ENCODE results near the gene KDM6B.
"Not testable (repeated sequence)": the region's sequence is repeated elsewhere in the genome, so short reads cannot be mapped to it uniquely, and the experiment has no call there.

Gene KDM6B, protein sequence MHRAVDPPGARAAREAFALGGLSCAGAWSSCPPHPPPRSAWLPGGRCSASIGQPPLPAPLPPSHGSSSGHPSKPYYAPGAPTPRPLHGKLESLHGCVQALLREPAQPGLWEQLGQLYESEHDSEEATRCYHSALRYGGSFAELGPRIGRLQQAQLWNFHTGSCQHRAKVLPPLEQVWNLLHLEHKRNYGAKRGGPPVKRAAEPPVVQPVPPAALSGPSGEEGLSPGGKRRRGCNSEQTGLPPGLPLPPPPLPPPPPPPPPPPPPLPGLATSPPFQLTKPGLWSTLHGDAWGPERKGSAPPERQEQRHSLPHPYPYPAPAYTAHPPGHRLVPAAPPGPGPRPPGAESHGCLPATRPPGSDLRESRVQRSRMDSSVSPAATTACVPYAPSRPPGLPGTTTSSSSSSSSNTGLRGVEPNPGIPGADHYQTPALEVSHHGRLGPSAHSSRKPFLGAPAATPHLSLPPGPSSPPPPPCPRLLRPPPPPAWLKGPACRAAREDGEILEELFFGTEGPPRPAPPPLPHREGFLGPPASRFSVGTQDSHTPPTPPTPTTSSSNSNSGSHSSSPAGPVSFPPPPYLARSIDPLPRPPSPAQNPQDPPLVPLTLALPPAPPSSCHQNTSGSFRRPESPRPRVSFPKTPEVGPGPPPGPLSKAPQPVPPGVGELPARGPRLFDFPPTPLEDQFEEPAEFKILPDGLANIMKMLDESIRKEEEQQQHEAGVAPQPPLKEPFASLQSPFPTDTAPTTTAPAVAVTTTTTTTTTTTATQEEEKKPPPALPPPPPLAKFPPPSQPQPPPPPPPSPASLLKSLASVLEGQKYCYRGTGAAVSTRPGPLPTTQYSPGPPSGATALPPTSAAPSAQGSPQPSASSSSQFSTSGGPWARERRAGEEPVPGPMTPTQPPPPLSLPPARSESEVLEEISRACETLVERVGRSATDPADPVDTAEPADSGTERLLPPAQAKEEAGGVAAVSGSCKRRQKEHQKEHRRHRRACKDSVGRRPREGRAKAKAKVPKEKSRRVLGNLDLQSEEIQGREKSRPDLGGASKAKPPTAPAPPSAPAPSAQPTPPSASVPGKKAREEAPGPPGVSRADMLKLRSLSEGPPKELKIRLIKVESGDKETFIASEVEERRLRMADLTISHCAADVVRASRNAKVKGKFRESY (N-terminal part only)

DNA sequence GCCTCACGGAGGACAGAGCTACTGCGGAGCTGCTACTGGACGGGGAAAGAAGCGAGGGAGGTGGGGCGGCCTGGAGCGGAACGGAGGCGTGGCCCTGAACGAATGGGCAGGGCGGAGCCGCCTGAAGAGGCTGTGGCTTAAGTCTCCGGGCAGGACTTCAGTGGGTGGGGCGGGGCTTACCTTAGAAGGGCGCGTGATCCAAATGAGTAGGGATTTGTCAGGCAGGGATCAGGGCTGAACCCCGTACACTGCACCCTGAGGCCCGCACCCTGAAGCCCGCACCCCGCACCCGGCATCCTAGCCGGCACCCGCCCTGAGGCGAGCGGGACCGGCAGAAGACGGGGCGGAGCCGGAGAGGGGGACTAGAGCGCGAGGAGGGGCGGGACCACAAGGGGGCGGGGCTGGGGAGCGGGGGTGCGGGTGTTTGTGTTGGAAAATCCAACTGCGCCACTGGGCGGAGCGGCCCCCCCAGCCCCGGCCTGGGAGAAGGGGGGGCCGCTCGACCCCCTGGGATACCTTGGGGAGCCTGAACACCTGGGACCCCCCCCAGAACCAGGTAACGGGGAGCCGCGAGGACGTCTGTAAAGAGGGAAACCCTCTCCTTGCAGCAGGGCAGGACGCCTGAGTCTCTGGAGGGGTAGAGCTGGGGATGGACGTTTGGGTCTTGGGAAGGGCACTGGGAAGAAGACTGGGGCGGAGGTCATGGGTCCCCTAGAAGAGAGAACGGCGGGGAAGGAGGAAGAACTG, at the start of gene KDM6B:
Gene KDM6B (plus strand): TSS at position 423 of the 747 bp plus-strand sequence. CDS start 11,338 bp downstream, outside the sequence.
- DNase-seq (ENCODE audit: low read depth), result peak; percentile 77

DNA sequence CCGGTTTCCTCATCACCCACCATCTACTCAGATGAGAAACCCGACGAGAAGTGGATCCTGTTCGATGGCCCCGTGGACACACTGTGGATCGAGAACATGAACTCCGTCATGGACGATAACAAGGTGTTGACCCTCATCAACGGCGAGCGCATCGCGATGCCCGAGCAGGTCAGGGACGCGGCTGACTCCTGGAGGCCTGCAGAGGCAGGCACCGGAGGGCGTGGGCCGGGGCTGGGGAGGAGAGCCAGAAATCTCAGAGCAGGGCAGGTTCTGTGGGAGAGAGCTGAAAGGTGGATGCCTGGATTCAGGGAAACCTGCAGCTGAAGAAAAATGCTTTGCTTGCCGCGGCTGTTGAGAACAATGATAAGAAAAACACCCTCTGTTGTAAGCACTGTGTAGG, 47.2 kb upstream of the KDM6B start:
- DNase-seq (ENCODE audit: low read depth), result no peak

DNA sequence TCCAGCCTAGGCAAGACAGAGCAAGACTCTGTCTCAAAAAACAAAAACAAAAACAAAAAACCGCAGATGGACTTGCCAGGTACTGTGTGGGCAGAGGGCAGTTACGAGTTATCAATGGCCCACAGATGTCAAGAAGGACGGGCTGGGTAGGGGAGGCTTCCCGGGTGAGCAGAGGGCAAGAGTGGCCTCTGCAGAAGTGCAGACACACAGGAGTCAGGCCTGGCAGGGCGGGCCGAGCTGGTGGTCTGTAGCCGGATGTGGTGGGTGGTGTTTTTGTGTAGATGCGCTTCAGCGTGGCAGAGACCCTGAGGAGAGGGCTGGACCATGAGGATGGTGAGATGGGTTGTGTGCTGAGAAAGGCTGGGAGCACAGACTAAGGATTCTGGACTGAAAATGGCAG, 44.9 kb upstream of the KDM6B start:
- DNase-seq (ENCODE audit: low read depth), result no peak

DNA sequence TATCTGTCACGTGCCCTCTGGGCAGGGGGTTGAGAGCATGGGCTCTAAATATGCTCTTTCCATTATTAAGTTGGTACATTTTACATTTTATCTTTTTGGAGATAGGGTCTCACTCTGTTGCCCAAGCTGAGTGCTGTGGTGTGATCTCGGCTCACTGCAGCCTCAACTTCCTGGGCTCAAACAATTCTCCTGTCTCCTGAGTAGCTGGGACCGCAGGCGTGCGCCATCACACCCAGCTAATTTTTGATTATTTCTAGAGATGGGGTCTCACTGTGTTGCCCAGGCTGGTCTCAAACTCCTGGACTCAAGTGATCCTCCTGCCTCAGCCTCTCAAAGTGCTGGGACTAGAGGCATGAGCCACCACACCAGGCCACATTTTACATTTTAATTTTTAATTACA, 43.9 kb upstream of the KDM6B start:
- DNase-seq (ENCODE audit: low read depth), result no peak

DNA sequence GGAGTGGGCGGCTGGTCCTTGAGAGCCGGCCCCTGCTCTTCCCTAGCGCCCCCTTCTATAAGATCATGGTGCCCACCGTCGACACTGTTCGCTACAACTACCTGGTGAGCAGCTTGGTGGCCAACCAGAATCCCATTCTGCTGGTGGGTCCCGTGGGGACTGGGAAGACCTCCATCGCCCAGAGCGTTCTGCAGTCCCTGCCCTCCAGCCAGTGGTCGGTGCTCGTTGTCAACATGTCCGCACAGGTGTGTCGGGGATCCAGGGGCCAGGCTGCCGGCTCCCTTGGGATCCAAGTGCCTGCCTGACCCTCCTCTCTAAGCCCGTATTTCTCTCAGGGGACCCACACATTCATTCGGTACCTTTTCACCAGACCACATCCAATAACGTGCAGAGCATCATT, 41.4 kb upstream of the KDM6B start:
- no peak for DNase-seq (ENCODE audit: low read depth)

DNA sequence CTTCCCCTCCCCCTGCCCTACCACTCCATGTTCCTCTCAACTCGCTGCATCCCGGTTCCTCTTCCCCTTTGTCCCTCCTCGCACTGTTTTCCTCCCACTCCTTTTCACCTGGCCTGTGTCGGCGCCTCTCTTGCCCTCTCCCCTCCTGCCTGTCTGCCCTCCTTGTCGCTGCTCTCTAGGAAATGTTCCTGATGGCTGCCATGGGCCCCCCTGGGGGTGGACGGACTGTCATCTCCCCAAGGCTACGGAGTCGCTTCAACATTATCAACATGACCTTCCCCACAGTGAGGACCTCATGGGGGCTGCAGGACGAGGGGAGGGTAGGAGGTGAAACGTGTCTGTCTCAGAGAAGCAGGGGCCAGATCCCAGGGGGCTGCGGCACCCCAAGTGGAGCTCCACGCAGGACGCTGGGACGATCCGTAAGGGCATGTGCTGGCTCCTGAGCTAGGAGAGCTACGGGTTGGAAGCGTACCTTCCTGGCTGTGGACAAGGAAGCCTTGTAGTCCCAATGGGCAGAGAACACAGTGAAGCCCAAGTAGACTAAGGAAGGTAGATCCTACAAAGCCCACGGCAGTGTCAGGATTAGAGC, 39.8 kb upstream of the KDM6B start:
- DNase-seq (ENCODE audit: low read depth), result no peak

DNA sequence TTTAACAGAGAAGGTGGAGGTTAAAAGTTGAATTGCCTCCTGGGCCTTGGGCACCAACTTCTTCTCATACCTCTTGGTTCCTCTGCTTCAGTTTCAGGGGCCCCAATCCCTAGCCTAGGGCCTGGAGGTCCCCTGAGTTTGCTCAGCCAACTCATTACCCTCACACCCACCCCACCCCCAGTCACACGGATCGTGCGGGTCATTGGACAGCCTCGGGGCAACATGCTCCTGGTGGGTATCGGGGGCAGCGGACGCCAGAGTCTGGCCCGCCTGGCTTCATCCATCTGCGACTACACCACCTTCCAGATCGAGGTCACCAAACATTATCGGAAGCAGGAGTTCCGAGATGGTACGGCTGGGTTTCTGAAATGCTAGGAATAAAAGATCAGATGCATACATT, 36.0 kb upstream of the KDM6B start:
- no peak for DNase-seq (ENCODE audit: low read depth)

DNA sequence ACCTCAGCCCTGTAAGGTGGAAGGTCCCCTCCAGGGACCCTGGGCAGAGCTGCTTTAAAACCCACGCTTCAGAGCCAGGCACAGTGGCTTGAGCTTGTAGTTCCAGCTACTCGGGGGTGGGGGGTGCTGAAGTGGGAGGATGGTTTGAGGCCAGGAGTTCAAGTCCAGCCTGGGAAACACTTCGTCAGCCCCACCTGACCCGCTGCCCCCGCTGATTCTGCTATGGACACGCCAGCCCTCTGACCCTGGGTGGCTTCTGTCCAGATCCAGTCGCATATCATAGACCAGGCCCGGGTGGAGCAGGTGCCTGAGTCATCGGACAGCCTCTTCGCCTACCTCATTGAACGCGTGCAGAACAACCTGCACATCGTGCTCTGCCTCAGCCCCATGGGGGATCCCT, 35.2 kb upstream of the KDM6B start:
- no peak for DNase-seq (ENCODE audit: low read depth)

DNA sequence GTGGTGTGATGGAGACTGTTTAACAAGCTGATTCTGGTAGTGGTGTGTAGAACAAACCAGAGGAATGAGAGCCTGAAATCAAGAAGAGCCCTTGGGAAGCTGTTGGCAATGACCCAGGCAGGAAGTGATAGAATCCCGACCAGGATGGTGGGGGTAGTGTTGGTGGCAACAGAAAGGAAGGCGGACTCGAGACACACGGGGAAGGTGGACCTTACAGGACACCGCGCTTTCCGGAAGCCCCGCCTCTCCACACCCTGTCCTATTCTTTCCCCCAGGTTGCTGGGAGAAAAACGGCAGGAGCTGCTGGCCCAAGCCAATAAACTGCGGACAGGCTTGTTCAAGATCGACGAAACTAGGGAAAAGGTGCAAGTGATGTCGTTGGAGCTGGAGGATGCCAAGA, 30.0 kb upstream of the KDM6B start:
- no peak for DNase-seq (ENCODE audit: low read depth)

DNA sequence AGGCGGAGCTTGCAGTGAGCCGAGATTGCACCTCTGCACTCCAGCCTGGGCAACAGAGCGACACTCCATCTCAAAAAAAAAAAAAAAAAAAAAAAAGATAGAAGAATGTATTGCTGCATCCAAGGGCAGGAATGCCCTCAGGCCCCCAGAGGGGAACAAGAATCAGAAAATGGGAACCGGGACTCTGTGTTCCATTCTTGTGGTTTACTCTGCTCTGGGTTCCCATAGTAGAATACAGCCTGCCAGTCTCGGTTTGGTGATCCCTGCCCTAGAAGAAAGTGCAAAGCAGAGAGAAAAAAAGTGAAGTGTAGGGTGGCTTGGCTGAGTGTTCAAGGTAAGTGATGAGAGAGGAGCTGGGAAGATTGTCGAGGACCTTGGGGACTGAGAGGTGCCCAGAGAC, 27.4 kb upstream of the KDM6B start:
- DNase-seq (ENCODE audit: low read depth), result no peak

DNA sequence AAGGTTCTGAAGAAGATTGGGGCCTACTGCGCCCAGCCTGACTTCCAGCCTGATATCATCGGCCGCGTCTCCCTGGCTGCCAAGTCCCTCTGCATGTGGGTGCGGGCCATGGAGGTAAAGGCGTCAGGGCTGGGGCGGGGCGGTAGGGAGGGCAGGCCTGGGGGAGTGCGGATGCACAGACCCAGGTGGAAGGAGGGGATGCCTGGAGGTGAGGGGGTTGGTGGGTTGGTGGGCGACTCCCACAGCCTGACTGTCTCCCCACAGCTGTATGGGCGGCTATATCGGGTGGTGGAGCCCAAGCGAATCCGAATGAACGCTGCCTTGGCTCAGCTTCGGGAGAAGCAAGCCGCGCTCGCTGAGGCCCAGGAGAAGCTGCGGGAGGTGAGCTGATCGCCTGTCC, 26.8 kb upstream of the KDM6B start:
- no peak for DNase-seq (ENCODE audit: low read depth)

DNA sequence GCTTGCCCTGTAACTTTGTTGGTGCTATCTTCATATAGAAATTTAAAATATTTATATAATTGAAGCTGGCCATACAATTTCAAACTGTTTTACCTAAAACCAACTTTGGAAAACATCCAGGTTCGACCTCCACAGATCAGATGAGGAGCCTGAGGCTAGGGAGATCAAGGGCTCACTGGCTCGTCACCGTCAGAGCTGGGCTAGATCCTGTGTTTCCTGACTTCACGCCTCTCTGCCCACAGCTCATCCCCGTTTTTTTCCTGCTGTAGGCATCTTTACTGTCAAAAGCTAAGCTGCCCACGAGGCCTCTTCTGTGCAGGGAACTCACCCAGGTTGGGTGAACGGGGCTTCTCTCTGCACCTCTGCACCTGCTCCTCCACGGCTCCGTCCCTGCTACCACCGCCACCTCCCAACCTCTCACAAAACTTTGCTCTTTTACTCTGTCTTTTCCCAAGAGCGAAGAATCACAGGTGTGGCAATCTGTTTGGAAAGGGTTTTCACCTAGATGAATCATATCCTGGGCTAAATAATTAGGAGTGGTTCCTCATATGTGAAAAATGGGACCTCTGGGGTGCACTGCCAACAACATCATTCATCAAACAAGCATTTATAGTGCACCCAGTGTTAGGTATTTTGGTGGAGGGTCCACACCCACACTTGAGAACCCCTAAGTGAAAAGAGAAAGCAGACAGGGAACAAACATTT, 24.8 kb upstream of the KDM6B start:
- DNase-seq (ENCODE audit: low read depth), result no peak

DNA sequence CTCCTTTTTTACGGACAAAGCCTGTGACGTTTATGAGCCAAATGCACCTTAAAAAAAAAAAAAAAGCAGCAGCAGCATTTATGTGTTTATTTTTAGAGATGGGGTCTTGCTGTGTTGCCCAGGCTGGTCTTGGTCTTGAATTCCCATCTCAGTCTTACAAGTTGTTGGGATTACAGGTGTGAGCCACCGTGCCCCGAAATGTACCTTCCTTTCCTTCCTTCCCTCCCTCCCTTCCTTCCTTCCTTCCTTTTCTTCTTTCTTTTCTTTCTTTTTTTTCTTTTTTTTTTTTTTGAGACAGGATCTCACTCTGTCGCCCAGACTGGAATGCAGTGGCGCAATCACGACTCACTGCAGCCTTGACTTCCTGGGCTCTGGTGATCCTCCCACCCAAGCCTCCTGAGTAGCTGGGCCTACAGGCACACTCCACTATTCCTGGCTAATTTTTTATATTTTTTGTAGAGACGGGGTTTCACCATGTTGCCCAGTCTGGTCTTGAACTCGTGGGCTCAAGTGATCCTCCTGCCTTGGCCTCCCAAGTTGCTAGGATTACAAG, 24.1 kb upstream of the KDM6B start:
- not testable (repeated sequence) for DNase-seq (ENCODE audit: low read depth)

DNA sequence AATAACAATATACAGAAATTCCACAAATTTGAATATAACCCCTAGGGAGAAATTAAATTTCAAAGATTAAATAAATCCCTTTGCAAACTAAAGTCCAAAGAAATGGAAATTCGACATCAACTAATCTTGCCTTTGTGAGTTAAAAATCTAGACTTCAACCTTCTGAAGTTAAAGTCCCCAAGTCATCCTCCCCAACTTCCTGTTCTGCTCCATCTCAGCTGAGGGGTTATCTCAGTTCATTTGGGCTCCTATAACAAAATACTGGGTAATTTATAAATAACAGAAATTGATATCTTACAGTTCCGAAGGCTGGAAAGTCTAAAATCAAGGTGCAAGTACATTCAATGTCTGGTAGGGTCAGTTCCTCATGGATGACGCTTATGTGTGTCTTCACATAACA, 22.8 kb upstream of the KDM6B start:
- DNase-seq (ENCODE audit: low read depth), result no peak

DNA sequence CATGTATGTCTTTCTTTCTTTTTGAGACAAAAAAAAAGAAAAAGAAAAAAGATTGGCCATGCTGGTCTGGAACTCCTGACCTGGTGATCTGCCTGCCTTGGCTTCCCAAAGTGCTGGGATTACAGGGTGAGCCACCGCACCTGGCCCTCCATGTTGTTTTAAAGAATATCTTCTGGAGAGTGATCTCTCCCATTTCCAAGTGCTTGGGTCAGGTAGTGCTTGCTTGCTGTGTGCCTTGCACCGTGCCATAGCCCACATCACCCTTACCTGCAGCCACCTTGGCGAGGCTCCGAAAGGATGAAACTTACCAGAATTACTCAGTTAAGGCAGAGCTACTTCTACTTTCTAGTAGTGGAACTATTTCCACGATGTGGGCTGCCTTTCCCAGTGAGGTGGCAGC, 19.0 kb upstream of the KDM6B start:
- no peak for DNase-seq (ENCODE audit: low read depth)

DNA sequence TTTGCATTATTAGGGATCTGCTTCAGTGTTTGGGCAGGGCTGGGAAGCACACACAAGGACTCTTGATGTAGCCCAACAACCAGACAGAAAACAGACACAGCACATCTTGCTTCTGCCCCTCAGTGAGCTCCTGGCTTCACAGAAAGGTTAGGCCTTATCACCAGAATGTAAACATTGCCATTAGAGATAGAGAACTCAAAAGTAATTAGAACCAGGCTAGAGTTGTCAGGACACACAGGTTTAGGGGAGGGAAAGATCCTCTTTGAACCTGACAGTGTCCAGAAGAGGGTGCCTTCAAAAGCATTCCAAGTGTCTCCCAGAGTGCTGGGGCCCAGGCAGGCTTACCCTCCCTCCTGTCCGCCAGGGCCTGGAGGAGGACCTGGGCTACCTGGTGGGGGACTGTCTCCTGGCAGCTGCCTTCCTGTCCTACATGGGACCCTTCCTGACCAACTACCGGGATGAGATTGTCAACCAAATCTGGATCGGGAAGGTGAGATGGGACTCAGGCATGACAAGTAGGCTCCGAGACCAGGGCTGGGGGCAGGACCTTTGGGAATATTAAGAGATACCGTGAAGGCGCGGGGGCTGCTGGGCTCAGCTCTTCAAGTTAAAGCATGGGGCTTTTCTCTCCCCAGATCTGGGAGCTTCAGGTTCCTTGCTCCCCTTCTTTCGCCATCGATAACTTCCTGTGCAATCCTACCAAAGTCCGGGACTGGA, 16.9 kb upstream of the KDM6B start:
- no peak for DNase-seq (ENCODE audit: low read depth)

DNA sequence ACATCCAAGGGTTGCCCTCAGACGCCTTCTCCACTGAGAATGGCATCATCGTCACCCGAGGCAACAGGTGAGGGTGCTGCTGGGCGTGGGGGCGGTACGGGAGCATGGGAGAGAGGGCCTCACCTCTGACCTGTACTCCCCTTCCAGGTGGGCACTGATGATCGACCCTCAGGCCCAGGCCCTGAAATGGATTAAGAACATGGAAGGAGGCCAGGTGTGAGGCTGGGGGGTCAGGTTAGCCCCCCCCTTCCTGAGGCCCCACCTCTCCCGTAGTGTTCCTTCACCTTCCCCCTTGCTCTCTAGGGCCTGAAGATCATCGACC, 16.4 kb upstream of the KDM6B start:
- no peak for DNase-seq (ENCODE audit: low read depth)

DNA sequence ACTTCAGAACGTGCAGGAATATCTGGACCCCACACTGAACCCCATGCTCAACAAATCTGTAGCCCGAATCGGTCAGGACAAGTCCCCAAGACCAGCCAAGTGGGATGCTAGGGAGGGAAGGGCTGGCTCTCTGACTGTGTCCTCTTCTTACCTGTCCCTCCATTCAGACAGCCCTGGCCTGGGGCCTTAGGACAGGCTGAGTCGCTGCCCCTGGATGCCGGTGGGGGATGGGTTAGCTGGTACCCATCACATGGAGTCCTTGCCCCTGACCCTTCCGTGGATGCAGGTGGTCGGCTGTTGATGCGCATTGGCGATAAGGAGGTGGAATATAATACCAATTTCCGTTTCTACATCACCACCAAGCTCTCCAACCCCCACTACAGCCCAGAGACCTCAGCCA, 16.0 kb upstream of the KDM6B start:
- DNase-seq (ENCODE audit: low read depth), result no peak

DNA sequence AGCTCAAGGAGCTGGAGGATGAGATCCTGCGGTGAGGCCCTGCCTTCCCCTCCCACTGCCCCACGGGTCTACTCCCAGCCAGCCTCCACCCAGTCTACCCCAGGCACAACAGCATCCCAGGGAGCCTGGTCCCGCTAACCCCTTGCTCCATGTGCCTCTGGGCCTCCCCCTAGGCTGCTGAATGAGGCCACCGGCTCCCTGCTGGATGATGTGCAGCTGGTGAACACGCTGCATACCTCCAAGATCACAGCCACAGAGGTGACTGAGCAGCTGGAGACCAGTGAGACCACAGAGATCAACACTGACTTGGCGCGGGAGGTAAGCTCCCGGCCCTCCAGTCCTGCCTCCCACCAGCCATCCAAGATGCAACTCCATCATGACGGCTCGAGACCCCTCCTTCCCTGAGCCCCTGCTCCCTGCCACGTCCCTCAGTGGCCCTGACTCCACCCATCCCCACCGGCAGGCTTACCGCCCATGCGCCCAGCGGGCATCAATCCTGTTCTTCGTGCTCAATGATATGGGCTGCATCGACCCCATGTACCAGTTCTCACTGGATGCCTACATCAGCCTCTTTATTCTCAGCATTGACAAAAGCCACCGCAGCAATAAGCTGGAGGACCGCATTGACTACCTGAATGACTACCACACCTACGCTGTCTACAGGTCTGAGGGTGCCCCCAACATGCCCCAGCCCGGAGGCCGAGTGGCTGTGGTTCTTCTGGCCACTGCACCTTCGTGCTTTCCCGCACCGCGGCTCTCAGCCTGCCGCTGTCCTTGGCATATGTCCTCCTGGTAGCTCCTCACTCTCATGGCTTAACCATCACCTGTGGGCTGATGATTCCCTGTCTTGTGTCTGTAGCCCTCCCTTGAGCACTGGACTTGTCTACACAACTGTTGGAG, 15.0 kb upstream of the KDM6B start:
- DNase-seq (ENCODE audit: low read depth), result no peak

Measured in stimulated activated CD8-positive, alpha-beta memory T cell treated with anti-CD3 and anti-CD28 coated beads, Interleukin-4, amount 100 ng/mL, for 24 hours (primary cell).